DMS53 treated with DMSO at 0.1 percent for 48 hours (cell line): ENCODE results near the gene TMEM139.

Experiments used
- DNase-seq: peaks from one replicate; lab custom pipeline; 2025; ENCODE audit not compliant: unreplicated experiment; lab: John Stamatoyannopoulos, UW

TMEM139 gene

DNA sequence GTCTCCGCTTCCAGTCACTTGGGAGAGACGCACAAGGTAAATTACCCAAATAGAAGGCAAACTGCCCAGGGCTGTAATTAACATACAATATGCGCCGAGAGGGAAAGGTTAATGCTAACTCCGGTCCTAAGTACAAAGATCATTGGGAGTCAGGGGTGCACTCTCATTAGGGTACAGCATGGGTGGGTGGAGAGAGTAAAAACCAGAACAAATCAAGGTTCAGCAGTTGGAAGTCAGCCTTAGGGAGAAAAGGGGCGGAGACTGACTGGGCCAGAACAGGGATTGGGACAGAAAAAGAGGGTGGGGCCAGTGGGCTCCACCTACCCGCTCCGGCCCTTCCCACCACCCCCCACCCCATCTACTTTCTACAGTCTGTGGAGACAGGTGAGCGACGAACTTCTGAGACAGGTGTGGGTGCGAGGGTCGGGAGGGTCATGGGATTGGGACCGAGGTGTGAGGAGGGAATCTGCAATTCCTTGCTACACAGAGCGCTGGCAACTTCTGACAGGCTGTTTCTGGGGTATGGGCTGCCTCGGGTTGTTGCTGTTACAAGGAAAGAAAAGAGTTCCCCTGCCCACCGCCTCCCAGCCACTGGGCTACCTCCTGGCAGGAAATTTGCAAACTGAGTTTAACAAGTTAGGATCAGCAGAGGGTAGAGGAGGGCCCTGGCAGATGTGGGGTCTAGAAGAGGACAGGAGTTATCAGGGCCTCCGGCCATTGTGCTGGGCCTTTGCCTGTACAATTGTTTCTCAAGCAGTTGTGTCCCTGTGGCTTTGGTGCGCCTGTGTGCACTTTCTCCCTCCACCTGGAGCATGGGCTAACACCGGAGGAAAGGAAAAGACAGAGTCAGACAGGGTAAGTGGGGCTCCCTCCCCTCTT, at the start of gene TMEM139:
TMEM139 (plus strand) TSS at position 368 of the 879 bp plus-strand sequence. CDS start 1,000 bp downstream, outside the sequence.
- no peak for DNase-seq

- DNase-seq, result no peak
Measured at GRCh38 chr7:143235561-143235960, 49.2 kb upstream of the TMEM139 start.

- no peak for DNase-seq
Measured at GRCh38 chr7:143236408-143236990, 48.3 kb upstream of the TMEM139 start.

GRCh38 chr7:143237366-143237765, 47.4 kb upstream of the TMEM139 start:
- DNase-seq, result no peak

GRCh38 chr7:143238289-143238980, 46.3 kb upstream of the TMEM139 start:
- DNase-seq, result no peak

DNA sequence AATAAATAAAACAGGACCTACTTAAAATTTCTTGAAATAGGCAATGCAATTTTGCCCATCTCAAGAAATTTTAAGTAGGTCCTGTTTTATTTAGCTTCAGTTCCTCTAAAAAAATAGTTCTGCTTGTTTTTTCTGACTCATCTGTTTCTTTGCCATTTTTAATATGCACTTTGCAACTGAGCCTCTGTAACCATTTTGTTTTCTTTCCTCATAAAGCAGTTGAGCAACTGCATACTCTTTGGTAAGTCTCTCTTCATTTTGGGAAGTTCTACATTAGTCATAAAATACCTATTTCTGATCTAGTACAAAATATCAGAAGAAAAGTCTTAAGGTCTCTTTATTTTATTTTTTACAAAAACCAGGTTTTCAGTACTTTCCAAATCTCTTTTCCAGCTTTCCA, 44.9 kb upstream of the TMEM139 start:
- no peak for DNase-seq

DNA sequence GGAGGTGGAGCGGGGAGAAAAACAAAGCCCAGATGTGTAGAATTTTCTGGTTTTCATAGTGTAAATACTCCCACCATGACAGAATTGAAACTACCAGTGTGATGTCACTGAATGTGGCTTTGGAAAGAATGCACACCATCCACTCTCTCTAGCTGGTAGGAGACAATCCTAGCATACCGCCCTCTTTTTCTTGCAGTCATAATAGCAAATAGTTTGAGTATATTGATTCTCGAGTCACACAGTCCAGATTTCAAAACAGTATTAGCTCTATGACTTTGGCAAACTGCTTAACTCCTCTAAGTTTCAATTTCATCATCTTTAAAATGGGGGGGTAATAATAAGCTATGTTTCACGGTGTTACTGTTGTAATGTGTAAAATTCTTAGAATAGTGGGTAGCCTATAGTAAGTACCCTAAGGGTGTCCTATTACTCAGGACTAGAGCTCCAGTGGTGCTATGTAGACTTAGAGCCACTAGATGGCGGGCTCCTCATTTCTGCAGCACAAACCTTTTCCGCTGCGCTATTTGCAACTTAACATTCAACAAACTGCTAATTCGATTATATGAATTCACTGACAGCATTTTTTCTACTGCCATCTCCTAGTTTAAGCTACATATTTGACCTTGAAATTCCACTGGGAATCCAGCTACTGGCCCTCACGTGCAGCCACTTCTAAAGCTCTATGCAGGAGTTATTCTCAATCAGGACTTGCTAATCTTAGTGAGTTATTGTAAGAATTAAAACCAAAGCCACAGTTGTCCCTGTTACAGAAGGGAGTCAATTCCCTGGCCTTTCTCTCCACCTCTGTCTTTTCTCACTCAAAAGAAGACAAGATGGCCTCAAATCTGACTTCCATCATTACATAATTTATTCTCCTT, 44.2 kb upstream of the TMEM139 start:
- DNase-seq, result peak; percentile 87

DNA sequence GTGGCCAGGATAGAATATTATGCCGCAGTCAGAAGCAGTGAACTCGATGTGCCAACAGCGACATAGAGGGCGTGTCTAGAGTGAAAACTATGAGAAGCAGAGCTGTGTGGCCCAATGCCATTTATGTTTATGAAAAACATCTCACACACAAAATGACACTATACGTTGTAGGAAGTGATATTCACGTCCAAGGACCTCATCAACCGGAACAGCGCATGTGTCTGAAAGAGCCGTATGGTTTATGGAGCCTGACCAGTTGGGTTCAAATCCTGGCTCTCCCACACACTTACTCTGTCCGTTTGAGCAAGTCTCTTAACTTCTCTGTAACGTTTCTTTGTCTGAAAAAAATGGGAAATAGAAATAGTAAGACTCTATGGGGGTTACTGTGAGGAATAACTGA, 42.5 kb upstream of the TMEM139 start:
- no peak for DNase-seq

DNA sequence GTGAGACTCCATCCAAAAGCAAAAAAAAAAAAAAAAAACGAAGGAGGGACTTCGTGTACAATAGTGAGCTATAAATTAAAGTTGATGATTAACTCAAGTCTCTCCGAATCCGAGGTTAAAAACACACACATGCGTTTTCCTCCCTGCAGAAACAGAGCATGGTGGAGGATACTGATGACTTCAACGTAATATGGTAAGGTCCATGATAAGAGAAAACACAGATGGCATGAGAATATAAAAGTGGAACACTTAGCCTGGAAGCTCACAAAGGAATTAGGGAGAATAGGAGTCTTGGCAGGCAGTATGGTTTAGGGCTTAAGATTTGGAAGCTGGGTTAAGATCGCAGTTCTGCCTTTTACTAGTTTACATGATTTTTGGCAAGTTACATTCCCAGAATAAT, 41.6 kb upstream of the TMEM139 start:
- DNase-seq, result peak; percentile 56

GRCh38 chr7:143243614-143244013, 41.1 kb upstream of the TMEM139 start:
- no peak for DNase-seq

GRCh38 chr7:143244321-143244720, 40.4 kb upstream of the TMEM139 start:
- no peak for DNase-seq

DNA sequence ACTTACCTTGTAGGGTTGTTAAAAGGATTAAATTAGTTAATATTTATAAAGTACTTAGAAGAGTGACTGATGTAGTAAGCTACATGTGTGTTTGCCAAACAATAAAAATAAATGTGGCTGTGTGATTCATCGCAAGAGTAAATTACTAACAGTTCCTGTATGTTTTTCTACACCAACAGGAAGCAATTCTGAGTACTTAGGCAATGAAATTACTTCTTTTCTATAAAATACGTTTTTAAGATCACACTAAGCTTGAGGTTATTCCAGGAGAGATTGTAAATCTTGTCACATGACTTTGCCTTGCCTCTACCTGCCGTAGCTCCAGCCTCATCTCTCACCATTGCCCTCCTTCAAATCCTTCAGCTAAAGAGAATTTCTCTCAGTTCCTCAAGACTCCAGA, 39.6 kb upstream of the TMEM139 start:
- DNase-seq, result peak; percentile 98

- DNase-seq, result no peak
Measured at GRCh38 chr7:143247372-143247771, 37.4 kb upstream of the TMEM139 start.

DNA sequence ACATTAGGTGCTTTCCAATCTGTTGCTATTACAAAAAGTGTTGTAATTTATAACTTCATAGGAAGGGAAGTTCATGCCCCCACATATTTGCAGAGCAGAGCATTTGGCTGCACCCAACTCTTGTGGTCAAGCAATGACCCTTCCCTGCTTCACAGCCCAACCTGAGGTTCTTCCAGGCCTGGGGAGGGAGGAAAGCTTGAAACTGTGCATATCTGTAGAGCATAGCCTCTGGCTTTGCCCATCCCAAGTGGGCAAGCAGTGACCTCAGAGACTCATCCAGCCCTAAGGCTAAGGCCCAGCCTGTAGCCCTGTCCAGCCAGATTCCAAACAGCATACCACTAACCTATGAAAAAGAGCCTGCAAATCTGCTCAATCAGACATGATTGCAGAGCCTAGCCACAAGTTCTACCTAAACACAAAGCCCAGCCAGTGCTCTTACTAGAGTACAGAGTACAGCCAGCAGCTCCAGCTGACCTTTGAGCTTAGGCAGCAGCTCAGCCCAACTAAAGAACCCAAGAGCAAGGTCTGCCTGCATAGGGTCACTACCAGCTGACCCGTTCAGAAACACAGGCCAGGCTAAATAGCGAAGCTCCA, 35.9 kb upstream of the TMEM139 start:
- DNase-seq, result no peak

GRCh38 chr7:143250199-143250598, 34.6 kb upstream of the TMEM139 start:
- no peak for DNase-seq

DNA sequence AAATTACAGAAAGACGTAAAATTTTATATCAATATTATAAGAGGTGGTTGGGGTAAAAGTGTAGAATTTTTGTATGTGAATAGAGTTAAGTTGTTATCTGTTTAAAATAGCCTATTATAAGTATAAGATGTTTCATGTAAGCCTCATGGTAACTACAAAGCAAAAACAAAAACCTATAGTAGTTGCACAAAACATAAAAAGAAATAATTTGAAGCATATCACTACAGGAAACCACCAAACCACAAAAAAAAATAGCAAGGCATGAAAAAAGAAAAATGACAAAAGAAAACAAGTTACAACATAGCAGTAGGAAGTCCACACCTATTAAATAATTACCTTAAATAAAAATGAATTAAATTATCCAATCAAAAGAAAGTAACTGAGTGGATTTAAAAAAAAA, 33.9 kb upstream of the TMEM139 start:
- no peak for DNase-seq

GRCh38 chr7:143252006-143252405, 32.8 kb upstream of the TMEM139 start:
- no peak for DNase-seq

- DNase-seq, result no peak
Measured at GRCh38 chr7:143255564-143255963, 29.2 kb upstream of the TMEM139 start.

GRCh38 chr7:143256325-143256724, 28.4 kb upstream of the TMEM139 start:
- no peak for DNase-seq

DNA sequence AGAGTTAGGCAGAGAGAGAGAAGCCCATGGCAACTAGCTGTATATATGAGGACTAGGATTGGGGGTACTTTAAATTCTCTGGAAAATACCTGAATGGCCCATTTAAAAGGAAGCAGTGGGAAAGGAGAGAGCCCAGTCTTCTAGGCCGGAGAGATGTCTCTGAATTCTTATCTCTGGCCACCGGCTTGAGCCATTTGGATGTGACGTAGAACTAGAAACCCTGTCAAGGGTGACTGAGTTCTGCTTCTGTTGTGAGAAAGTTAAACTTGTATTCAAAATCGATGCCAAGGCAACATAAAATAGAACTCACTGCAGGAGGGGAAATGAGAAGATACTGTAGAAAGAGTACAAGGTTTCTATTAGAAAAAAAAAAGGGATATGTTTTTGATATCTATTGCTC, 27.8 kb upstream of the TMEM139 start:
- no peak for DNase-seq

GRCh38 chr7:143257501-143257900, 27.3 kb upstream of the TMEM139 start:
- no peak for DNase-seq
